Fibroblast of pulmonary artery (primary cell): ENCODE results near the gene SLC35A5.

ENCODE experiments used
- DNase-seq: peaks from one replicate; pipeline ENCODE4 v3.0.0-alpha.2; 2010; ENCODE audit warnings: low read depth
- H3K4me3 ChIP-seq: replicated peaks from 2 replicates; pipeline ENCODE4 v1.5.1; 2011; ENCODE audit warnings: low read depth, mild to moderate bottlenecking, control low read depth, low read length, moderate library complexity
- CTCF ChIP-seq: IDR thresholded peaks from 2 replicates; pipeline ENCODE4 v1.5.1; 2011; ENCODE audit warnings: mild to moderate bottlenecking, control low read depth, low read length, inconsistent platforms; ENCODE audit errors: missing control alignments

SLC35A5 gene

GRCh38 chr3:112632596-112632995 is 70.8 kb downstream of the SLC35A5 start:
- no peak for TF ChIP-seq CTCF
- no peak for DNase-seq
- H3K4me3 ChIP-seq, result no peak overlapping the region

- no peak for TF ChIP-seq CTCF
- no peak for DNase-seq
- H3K4me3 ChIP-seq, result peak overlapping the region; percentile 8
Observed at GRCh38 chr3:112633191-112633590, 71.3 kb downstream of the SLC35A5 start.

GRCh38 chr3:112633757-112634156 is 71.9 kb downstream of the SLC35A5 start:
- DNase-seq, result no peak
- peak overlapping the region; percentile 8 for H3K4me3 ChIP-seq
- TF ChIP-seq CTCF, result no peak

GRCh38 chr3:112634786-112635541 is 73.1 kb downstream of the SLC35A5 start:
- H3K4me3 ChIP-seq, result peak overlapping the region; percentile 67
- DNase-seq, result no peak
- no peak for TF ChIP-seq CTCF
